Spleen (tissue), 11 donors: ENCODE results near the gene EFCAB8. TPM values are rescaled to one million over a fixed set of nuclear protein-coding genes. Genes with fewer than 3 reads are reported as not detected.

ENCODE experiments used
- DNase-seq: peaks from one replicate; pipeline ENCODE4 v3.0.0-alpha.2; 2020
- H3K27ac ChIP-seq, 8 donors: fragments of 200-600 bp; sonication (generic) in 7 of 8; 1 replicate in 4 of 8; 2 replicates in 4 of 8; pipeline versions ENCODE4 v1.5.0 to v1.8.0; 2016 to 2021; ENCODE audit warnings: inconsistent platforms in 4 of 8, mild to moderate bottlenecking in 4 of 8, moderate library complexity in 1 of 8
- H3K27me3 ChIP-seq, 7 donors: fragments of 200-600 bp; sonication (generic) in 6 of 7; replicated peaks in 1 of 7; 1 replicate in 4 of 7; 2 replicates in 3 of 7; pipeline versions ENCODE4 v1.5.0 to v1.8.0; 2016 to 2021; ENCODE audit warnings: inconsistent platforms in 3 of 7, mild to moderate bottlenecking in 1 of 7
- H3K36me3 ChIP-seq, 6 donors: fragments of 200-600 bp; sonication (generic) in 5 of 6; 1 replicate in 4 of 6; 2 replicates in 2 of 6; pipeline versions ENCODE4 v1.5.0 to v1.8.0; 2016 to 2021; ENCODE audit warnings: inconsistent platforms in 2 of 6
- H3K4me1 ChIP-seq, 6 donors: fragments of 200-600 bp; sonication (generic) in 5 of 6; 1 replicate in 3 of 6; 2 replicates in 3 of 6; pipeline versions ENCODE4 v1.5.0 to v1.8.0; 2016 to 2021; ENCODE audit warnings: inconsistent platforms in 3 of 6
- H3K4me3 ChIP-seq, 8 donors: fragments of 200-600 bp; sonication (generic) in 7 of 8; 1 replicate in 4 of 8; 2 replicates in 4 of 8; pipeline versions ENCODE4 v1.5.0 to v1.8.0; 2016 to 2021; ENCODE audit warnings: inconsistent platforms in 4 of 8, mild to moderate bottlenecking in 4 of 8, moderate library complexity in 2 of 8
- H3K9me3 ChIP-seq, 8 donors: fragments of 200-600 bp; sonication (generic) in 7 of 8; 1 replicate in 4 of 8; 2 replicates in 4 of 8; pipeline versions ENCODE4 v1.5.0 to v1.8.0; 2016 to 2021; ENCODE audit warnings: inconsistent platforms in 4 of 8
- POLR2A ChIP-seq, 3 donors: fragments of 450-650 bp; IDR thresholded peaks; one replicate each; pipeline ENCODE4 v1.5.1; 2017; ENCODE audit warnings: antibody characterized with exemption in 3 of 3, mild to moderate bottlenecking in 1 of 3
- POLR2AphosphoS5 ChIP-seq, 3 donors: sonication (generic); formaldehyde crosslinking; IDR thresholded peaks; one replicate each; pipeline ENCODE4 v1.5.1; 2017; ENCODE audit warnings: antibody characterized with exemption in 3 of 3
- WGBS, 5 donors: extraction: QIAGEN DNeasy Blood & Tissue Kit in 3 of 5; methylation state at CpG; one replicate each; pipeline versions ENCODE4 v1.1.5 to v1.1.7; 2013 to 2018; 5-methylcytosine and 5-hydroxymethylcytosine counted together
- intact Hi-C: fragments of 100-400 bp; cut with DNase I; formaldehyde crosslinking; loops from one replicate; pipeline ENCODE4 v1.15.0; 2023; ENCODE audit warnings: low total_unique reads
- polyA plus RNA-seq, 3 donors: library from polyadenylated mRNA; stranded (reverse); fragments of 200-250 nt; gene quantifications; one replicate each; pipeline ENCODE4 v1.2.1, GENCODE V29; 2013
- total RNA-seq, 7 donors: library from RNA; depleted of rRNA in 3 of 7; stranded (reverse); fragments of >200 nt in 3 of 7; fragmentation: NEBNext Ultra II Directional in 4 of 7; extraction: Animal tissue kit (Norgen Biotek cat#: 25700) in 4 of 7; gene quantifications; one replicate each; pipeline versions ENCODE4 v1.1.0 to v1.2.1, GENCODE V29; 2016 to 2021
- TF ChIP-seq, protein P1 (sequence below), 11 experiments: fragments of 200-600 bp in 7 of 11; fragments of 450-650 bp in 4 of 11; sonication (generic) in 4 of 11; IDR thresholded peaks in 8 of 11; conservative IDR thresholded peaks in 3 of 11; 1 replicate in 7 of 11; 2 replicates in 4 of 11; pipeline versions ENCODE4 v1.4.0 to v1.8.0; 2016 to 2021; ENCODE audit warnings: antibody characterized with exemption in 11 of 11, inconsistent platforms in 4 of 11, mild to moderate bottlenecking in 1 of 11
- donor health status: healthy with polysubstance abuse.
- donor health status: DM: no; HTN: no; CAD: no; lungs with moderate emphysema.
- donor health status: DM: no; HTN: no; CAD: no.
- donor health status: Bipolar disorder and iron deficiency.
- donor health status: healthy.
- donor health status: DM: no; HTN: no; CAD: no.
- donor health status: DM: yes; HTN: yes; CAD: no.

The EFCAB8 gene
- total and polyA plus RNA-seq, 10 donors = 0.06 to 4.2 (median 1.0) TPM

DNA sequence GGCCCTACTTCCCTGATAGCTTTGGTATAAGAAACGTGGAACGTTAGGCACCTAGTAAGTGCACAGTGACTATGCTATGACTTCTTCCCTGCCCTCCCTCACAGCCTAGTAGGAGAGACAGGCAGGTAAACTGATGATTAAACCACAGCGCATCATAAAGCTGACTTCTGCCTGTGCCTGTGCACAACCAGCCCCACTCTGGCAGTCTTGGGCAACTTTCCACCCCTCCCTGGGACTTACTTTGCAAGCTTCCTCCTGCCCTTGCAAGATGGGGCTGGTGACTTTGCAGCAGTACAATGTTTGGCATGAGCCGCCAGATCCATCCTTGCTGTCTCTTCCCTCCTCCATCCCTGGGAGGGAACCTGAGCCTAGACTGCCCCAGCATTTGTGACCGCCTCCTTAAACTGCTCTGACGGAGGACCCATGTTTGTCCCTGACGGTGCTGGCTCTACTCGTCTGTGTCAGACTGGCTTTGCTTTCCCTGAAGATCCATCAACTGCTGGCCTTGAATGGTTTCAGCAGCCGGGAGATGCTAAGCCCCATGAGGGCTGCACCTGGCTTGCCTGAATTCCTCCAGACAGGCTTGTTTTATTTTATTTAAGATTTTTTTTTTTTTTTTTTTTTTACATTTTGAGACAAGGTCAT is 36.1 kb downstream of the EFCAB8 start:
- no peak overlapping the region for H3K4me3 ChIP-seq
- TF ChIP-seq, protein P1, sequence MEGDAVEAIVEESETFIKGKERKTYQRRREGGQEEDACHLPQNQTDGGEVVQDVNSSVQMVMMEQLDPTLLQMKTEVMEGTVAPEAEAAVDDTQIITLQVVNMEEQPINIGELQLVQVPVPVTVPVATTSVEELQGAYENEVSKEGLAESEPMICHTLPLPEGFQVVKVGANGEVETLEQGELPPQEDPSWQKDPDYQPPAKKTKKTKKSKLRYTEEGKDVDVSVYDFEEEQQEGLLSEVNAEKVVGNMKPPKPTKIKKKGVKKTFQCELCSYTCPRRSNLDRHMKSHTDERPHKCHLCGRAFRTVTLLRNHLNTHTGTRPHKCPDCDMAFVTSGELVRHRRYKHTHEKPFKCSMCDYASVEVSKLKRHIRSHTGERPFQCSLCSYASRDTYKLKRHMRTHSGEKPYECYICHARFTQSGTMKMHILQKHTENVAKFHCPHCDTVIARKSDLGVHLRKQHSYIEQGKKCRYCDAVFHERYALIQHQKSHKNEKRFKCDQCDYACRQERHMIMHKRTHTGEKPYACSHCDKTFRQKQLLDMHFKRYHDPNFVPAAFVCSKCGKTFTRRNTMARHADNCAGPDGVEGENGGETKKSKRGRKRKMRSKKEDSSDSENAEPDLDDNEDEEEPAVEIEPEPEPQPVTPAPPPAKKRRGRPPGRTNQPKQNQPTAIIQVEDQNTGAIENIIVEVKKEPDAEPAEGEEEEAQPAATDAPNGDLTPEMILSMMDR (IDR thresholded peaks at IDR 0.05 in 8 of 11, conservative IDR thresholded peaks at IDR 0.05 in 3 of 11) = no peak
- no peak for TF ChIP-seq POLR2AphosphoS5 (IDR thresholded peaks at IDR 0.05)
- TF ChIP-seq POLR2A (IDR thresholded peaks at IDR 0.05) = no peak
- intact Hi-C loops = no loop called here
- 75 to 89% (median 84%) methylated on average over 9 of the region's 9 CpGs for WGBS, 5 donors
- no peaks in the 10 kb centered on the region for H3K9me3 ChIP-seq
- H3K27ac ChIP-seq = no peak overlapping the region
- no peaks in the 10 kb centered on the region for H3K27me3 ChIP-seq
- no peaks in the 10 kb centered on the region for H3K36me3 ChIP-seq
- H3K4me1 ChIP-seq = no peaks in the 10 kb centered on the region
- no peak for DNase-seq

DNA sequence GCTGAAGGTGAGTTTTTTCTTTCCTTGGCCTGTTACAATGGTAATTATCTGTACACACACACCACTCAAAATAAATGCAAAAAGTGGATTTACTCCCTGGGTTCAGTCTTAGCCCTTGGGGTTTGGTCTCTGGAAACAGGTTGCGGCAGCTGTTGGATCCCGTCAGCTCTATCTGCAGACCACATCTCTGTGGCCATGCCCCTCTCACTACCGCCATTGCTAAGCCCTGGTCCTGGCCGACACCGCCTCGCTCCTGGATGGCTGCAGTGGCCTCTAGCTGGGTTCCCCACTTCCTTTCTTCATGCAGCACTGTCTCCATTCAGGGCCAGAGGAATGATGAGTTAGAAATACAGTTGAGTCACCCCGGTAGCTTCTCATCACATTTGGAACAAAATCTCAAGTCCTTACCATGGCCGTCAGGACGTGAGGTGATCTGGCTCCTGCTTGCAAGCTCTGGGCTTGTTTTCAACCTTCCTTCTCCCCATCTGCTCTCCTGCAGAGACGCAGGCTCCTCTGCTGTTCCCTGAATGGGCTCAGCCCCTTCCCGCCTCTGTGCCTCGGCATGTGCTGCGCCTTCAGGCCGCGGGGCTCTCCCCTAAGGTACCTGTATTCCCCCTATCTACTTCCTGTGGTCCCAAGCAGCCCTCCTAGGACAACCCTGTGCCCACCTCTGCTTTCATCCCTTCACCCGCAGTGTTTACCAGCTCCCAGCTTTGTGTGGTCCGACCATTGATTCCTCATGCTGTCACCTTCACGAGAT is 38.0 kb downstream of the EFCAB8 start:
- WGBS, 5 donors = 76 to 86% (median 83%) methylated on average over 18 of the region's 18 CpGs
- intact Hi-C loops = no loop called here
- DNase-seq = no peak

DNA sequence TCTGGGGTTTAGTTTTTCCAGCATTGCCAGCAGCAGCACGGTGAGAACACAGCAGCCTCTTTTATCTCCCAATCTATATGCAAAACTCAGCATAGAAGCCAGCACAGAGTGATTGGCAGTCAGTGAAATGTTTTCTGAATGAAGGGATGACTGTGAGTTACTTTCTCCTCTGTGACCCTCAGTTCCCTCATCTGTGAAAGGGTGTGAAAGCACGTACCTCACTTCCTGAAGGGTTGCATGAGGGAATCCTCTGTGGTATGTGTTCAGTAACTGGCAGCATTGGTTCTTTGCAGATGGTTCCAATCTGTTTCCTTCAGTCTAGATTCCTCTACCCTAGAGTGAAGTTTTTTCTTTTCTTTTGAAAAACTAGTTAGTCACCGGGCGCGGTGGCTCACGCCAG is 40.0 kb downstream of the EFCAB8 start:
- intact Hi-C loops = no loop called here
- no peaks in the 10 kb centered on the region for H3K36me3 ChIP-seq
- TF ChIP-seq POLR2AphosphoS5 (IDR thresholded peaks at IDR 0.05) (no peak), POLR2A (IDR thresholded peaks at IDR 0.05) (no peak)
- TF ChIP-seq, protein P1 (IDR thresholded peaks at IDR 0.05 in 8 of 11, conservative IDR thresholded peaks at IDR 0.05 in 3 of 11) = no peak
- H3K27me3 ChIP-seq = no peaks in the 10 kb centered on the region
- H3K9me3 ChIP-seq = no peaks in the 10 kb centered on the region
- DNase-seq = no peak
- peaks cover 0 to 7% (median 2%) of the 10 kb centered on the region in 6 donors for H3K4me1 ChIP-seq
- 42 to 52% (median 52%) methylated on average over 6 of the region's 6 CpGs for WGBS, 5 donors
- no peak overlapping the region for H3K4me3 ChIP-seq
- H3K27ac ChIP-seq = no peak overlapping the region

More for the DNA sequence above, 38.0 kb downstream of the EFCAB8 start:
- Histone ChIP-seq H3K27me3 (no peaks in the 10 kb centered on the region), H3K27ac (no peak overlapping the region), H3K9me3 (no peaks in the 10 kb centered on the region), H3K4me3 (no peak overlapping the region), H3K4me1 (no peaks in the 10 kb centered on the region), H3K36me3 (no peaks in the 10 kb centered on the region)
- TF ChIP-seq POLR2A (IDR thresholded peaks at IDR 0.05) (no peak), POLR2AphosphoS5 (IDR thresholded peaks at IDR 0.05) (no peak)
- TF ChIP-seq, protein P1 (IDR thresholded peaks at IDR 0.05 in 8 of 11, conservative IDR thresholded peaks at IDR 0.05 in 3 of 11) = no peak
